Endothelial cell (in vitro differentiated cells): ENCODE results near the gene NDUFB1. TPM values are rescaled to one million over a fixed set of nuclear protein-coding genes. Genes with fewer than 3 reads are reported as not detected.

Source experiments
- DNase-seq: peaks from one replicate; pipeline ENCODE4 v3.0.0; 2021; ENCODE audit warnings: low spot score
- H3K27ac Mint-ChIP-seq: one replicate; pipeline ENCODE4 v1.8.0; 2021; ENCODE audit warnings: mixed read lengths, inconsistent platforms; ENCODE audit not compliant: unreplicated experiment
- H3K27me3 Mint-ChIP-seq: one replicate; pipeline ENCODE4 v1.8.0; 2021; ENCODE audit warnings: mild to moderate bottlenecking, moderate library complexity, mixed read lengths, inconsistent platforms; ENCODE audit not compliant: unreplicated experiment
- H3K36me3 Mint-ChIP-seq: one replicate; pipeline ENCODE4 v1.8.0; 2021; ENCODE audit warnings: mild to moderate bottlenecking, low read depth, mixed read lengths, inconsistent platforms; ENCODE audit not compliant: unreplicated experiment
- H3K4me1 Mint-ChIP-seq: one replicate; pipeline ENCODE4 v1.8.0; 2021; ENCODE audit warnings: mild to moderate bottlenecking, mixed read lengths, inconsistent platforms; ENCODE audit not compliant: unreplicated experiment
- H3K4me3 Mint-ChIP-seq: one replicate; pipeline ENCODE4 v1.8.0; 2021; ENCODE audit warnings: mild to moderate bottlenecking, mixed read lengths, inconsistent platforms; ENCODE audit not compliant: unreplicated experiment
- H3K9me3 Mint-ChIP-seq: one replicate; pipeline ENCODE4 v1.8.0; 2021; ENCODE audit warnings: mixed read lengths, inconsistent platforms; ENCODE audit not compliant: unreplicated experiment
- total RNA-seq: library from RNA; stranded (reverse); fragmentation: NEBNext Ultra II Directional; extraction: Animal tissue kit (Norgen Biotek cat#: 25700); gene quantifications from one replicate; pipeline ENCODE4 v1.2.1, GENCODE V29; 2021; ENCODE audit not compliant: unreplicated experiment
- TF ChIP-seq, protein P1 (sequence below): fragments of 200-600 bp; sonication (generic); IDR thresholded peaks from one replicate; pipeline ENCODE4 v1.5.0; 2021; ENCODE audit warnings: antibody characterized with exemption; ENCODE audit not compliant: unreplicated experiment

NDUFB1 gene
- total RNA-seq, 1 donor from 2014 or later: 117 TPM

DNA sequence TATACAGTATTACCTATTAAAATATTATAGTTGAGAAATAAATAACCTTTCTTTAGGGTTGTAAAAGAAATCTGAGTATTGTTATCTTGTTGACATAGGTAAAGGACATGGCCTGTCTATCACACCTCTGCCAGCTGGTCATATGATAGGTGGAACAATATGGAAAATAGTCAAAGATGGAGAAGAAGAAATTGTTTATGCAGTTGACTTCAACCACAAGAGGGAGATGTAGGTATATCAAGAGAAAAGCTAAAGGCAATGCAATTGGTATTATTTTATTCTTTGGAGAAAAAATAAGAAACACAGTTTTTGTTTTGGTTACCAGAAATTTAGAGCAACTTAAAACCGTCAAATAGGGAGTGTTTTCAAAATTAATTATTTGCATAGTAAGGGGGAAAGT, 13.8 kb upstream of the NDUFB1 start:
- no peak overlapping the region for H3K27ac Mint-ChIP-seq
- H3K4me3 Mint-ChIP-seq: no peak overlapping the region
- TF ChIP-seq, protein P1, sequence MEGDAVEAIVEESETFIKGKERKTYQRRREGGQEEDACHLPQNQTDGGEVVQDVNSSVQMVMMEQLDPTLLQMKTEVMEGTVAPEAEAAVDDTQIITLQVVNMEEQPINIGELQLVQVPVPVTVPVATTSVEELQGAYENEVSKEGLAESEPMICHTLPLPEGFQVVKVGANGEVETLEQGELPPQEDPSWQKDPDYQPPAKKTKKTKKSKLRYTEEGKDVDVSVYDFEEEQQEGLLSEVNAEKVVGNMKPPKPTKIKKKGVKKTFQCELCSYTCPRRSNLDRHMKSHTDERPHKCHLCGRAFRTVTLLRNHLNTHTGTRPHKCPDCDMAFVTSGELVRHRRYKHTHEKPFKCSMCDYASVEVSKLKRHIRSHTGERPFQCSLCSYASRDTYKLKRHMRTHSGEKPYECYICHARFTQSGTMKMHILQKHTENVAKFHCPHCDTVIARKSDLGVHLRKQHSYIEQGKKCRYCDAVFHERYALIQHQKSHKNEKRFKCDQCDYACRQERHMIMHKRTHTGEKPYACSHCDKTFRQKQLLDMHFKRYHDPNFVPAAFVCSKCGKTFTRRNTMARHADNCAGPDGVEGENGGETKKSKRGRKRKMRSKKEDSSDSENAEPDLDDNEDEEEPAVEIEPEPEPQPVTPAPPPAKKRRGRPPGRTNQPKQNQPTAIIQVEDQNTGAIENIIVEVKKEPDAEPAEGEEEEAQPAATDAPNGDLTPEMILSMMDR: peak; percentile 35
- peaks cover 21% of the 10 kb centered on the region for H3K36me3 Mint-ChIP-seq
- H3K27me3 Mint-ChIP-seq: peaks cover 3% of the 10 kb centered on the region
- no peaks in the 10 kb centered on the region for H3K9me3 Mint-ChIP-seq
- no peaks in the 10 kb centered on the region for H3K4me1 Mint-ChIP-seq
- no peak for DNase-seq

DNA sequence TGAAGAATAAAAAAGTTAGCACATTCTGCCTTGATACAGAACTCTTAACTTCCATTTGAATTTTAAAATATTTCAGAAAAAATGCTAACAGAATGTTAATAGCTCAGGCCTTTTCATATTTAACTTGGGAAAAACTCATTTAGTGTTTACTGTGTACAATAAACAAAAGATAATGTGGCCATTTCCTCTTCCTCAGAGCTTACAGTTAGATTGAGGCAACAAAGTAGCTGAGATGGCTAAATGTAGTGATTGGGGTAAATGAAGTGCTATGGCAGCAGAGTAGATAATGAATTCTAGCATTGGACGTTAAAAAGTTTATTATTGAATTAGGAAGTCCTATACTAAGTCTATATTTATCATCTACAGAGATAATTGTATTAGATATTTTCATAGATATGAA, 12.9 kb upstream of the NDUFB1 start:
- no peak overlapping the region for H3K4me3 Mint-ChIP-seq
- no peaks in the 10 kb centered on the region for H3K9me3 Mint-ChIP-seq
- no peak for DNase-seq
- TF ChIP-seq, protein P1: no peak
- H3K27ac Mint-ChIP-seq: no peak overlapping the region
- peaks cover 3% of the 10 kb centered on the region for H3K27me3 Mint-ChIP-seq
- no peaks in the 10 kb centered on the region for H3K4me1 Mint-ChIP-seq
- peaks cover 21% of the 10 kb centered on the region for H3K36me3 Mint-ChIP-seq

DNA sequence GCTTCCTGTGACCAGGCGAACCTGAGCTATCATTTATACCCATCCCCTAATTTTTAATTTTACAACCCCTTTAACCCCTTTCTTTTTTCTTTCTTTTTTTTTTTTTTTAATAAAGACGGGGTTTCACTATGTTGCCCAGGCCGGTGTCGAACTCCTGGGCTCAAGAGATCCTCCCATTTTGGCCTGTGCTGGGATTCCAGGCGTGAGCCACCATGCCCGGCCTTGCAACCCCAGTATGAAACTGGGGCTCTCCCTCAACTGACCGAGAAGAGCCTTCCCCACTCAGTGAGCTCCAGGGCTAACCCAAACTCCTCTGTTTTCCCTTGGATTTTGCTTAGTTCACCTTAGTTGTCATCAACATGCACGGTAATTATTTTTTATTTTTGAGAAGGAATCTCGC, 1.3 kb upstream of the NDUFB1 start:
- peaks cover 29% of the 10 kb centered on the region for H3K4me1 Mint-ChIP-seq
- peak overlapping the region; percentile 99 for H3K4me3 Mint-ChIP-seq

GRCh38 chr14:92122351-92122677, 808 bp upstream of the NDUFB1 start:
- TF ChIP-seq, protein P1: no peak
- Mint-ChIP-seq H3K4me3 (peak overlapping the region; percentile 99), H3K27ac (peak overlapping the region; percentile 99), H3K9me3 (no peaks in the 10 kb centered on the region), H3K36me3 (peaks cover 5% of the 10 kb centered on the region), H3K27me3 (peaks cover 14% of the 10 kb centered on the region), H3K4me1 (peaks cover 29% of the 10 kb centered on the region)
- DNase-seq: no peak

More for the DNA sequence above, 1.3 kb upstream of the NDUFB1 start:
- H3K9me3 Mint-ChIP-seq: no peaks in the 10 kb centered on the region
- H3K27ac Mint-ChIP-seq: peak overlapping the region; percentile 99
- peaks cover 5% of the 10 kb centered on the region for H3K36me3 Mint-ChIP-seq
- H3K27me3 Mint-ChIP-seq: peaks cover 14% of the 10 kb centered on the region
- no peak for DNase-seq
- TF ChIP-seq, protein P1: no peak

- peaks cover 14% of the 10 kb centered on the region for H3K27me3 Mint-ChIP-seq
- peak; percentile 51 for DNase-seq
Observed at GRCh38 chr14:92121207-92121669, 268 bp downstream of the NDUFB1 start.

More at GRCh38 chr14:92121207-92121669, 268 bp downstream of the NDUFB1 start:
- Mint-ChIP-seq H3K9me3 (no peaks in the 10 kb centered on the region), H3K27ac (peak overlapping the region; percentile 99), H3K36me3 (peaks cover 5% of the 10 kb centered on the region), H3K4me3 (peak overlapping the region; percentile 99), H3K4me1 (peaks cover 29% of the 10 kb centered on the region)
- TF ChIP-seq, protein P1: no peak
